HFF-Myc (cell line): ENCODE results near the gene CAMTA1.

Experiments
- DNase-seq: peaks from one replicate; pipeline ENCODE4 v3.0.0-alpha.2; 2011; ENCODE audit warnings: low read depth; ENCODE audit errors: extremely low read depth
- H3K4me3 ChIP-seq: replicated peaks from 2 replicates; pipeline ENCODE4 v1.5.1; 2011; ENCODE audit warnings: low read depth, mild to moderate bottlenecking, control low read depth, low read length
- TF ChIP-seq, protein P1 (sequence below): IDR thresholded peaks from 2 replicates; pipeline ENCODE4 v1.5.1; 2012; ENCODE audit warnings: mild to moderate bottlenecking, low read depth, low read length, control low read depth; ENCODE audit errors: missing control alignments

The CAMTA1 gene

GRCh38 chr1:7302873-7303272 lies 517.6 kb downstream of the CAMTA1 start:
- no peak for DNase-seq
- no peak overlapping the region for H3K4me3 ChIP-seq
- TF ChIP-seq, protein P1, sequence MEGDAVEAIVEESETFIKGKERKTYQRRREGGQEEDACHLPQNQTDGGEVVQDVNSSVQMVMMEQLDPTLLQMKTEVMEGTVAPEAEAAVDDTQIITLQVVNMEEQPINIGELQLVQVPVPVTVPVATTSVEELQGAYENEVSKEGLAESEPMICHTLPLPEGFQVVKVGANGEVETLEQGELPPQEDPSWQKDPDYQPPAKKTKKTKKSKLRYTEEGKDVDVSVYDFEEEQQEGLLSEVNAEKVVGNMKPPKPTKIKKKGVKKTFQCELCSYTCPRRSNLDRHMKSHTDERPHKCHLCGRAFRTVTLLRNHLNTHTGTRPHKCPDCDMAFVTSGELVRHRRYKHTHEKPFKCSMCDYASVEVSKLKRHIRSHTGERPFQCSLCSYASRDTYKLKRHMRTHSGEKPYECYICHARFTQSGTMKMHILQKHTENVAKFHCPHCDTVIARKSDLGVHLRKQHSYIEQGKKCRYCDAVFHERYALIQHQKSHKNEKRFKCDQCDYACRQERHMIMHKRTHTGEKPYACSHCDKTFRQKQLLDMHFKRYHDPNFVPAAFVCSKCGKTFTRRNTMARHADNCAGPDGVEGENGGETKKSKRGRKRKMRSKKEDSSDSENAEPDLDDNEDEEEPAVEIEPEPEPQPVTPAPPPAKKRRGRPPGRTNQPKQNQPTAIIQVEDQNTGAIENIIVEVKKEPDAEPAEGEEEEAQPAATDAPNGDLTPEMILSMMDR, result no peak

DNA sequence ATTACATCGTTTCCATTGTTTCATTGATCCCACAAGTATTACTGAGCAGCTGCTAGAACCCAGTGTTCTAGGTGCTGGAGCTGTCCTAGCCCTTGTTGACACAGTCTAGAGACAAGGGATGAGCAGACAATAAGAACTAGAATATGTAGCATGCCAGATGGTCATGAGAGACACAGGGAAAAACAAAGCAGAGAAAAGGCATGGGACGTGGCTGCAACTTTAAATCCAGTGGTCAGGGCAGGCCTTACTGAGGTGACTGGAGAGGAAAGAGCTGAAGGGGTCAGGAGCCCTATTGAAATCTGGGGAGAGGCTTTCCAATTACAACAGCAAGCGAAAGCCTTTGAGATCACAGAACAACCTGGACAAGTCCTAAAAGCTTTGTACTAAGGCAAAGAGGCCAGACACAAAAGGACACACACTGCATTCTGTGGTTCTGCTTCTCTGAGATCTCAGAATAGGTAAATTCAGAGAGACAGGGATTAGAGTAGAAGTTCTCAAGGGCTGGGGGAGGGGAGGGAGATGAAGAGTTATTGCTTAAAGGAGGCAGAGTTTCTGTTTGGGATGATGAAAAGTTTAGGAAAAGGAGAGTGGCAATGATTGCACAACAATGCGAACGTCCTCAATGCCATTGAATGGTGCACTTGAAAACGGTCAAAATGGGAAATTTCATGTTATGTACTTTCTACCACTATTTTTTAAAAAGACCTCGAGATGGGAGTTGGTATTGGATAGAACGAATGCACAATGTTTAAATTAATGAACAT lies 518.5 kb downstream of the CAMTA1 start:
- TF ChIP-seq, protein P1, result no peak
- DNase-seq, result no peak
- no peak overlapping the region for H3K4me3 ChIP-seq

- TF ChIP-seq, protein P1, result no peak
- no peak overlapping the region for H3K4me3 ChIP-seq
- DNase-seq, result no peak
Observed at GRCh38 chr1:7313081-7313546, 527.9 kb downstream of the CAMTA1 start.

DNA sequence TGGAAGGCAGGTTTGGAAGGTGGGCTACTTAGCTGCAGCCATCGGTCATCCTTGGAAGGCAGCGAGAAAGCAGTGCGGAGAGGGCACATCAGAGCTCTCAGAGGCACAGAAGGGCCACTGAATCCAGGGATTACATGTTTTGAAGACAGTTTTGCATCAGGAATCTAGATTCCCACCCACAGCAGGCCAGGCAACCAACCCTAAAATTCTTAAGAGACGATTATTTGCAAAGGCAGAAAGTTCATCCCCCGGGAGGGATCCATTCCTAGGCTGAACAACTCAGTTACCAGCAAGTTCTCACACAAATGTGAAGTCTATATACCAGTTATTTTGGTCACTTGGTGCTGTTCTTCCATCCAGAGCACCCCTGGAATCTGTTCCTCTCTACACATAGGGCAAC lies 528.6 kb downstream of the CAMTA1 start:
- no peak overlapping the region for H3K4me3 ChIP-seq
- DNase-seq, result no peak
- TF ChIP-seq, protein P1, result no peak

GRCh38 chr1:7315316-7315715 lies 530.1 kb downstream of the CAMTA1 start:
- DNase-seq, result no peak
- H3K4me3 ChIP-seq, result no peak overlapping the region
- TF ChIP-seq, protein P1, result no peak

DNA sequence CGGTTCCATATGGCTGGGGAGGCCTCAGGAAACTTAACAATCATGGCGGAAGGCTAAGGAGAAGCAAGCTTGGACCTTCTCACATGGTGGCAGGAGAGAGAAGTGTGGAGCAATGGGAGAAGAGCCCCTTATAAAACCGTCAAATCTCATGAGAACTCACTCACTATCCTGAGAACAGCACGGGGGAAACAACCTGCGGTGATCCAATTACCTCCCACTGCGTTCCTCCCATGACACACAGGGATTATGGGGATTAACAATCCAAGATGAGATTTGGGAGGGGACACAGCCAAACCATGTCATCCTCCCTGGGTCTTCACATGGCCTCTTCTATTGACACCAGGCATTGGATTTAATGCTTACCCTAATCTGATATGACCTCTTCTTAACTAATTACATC lies 530.7 kb downstream of the CAMTA1 start:
- DNase-seq, result no peak
- TF ChIP-seq, protein P1, result no peak
- no peak overlapping the region for H3K4me3 ChIP-seq
